Stimulated activated CD8-positive, alpha-beta memory T cell treated with anti-CD3 and anti-CD28 coated beads, Interleukin-15, amount 100 ng/mL, for 48 hours (primary cell): ENCODE measurements around the gene PTTG1IP.
"Not testable (repeated sequence)": the region's sequence is repeated elsewhere in the genome, so short reads cannot be mapped to it uniquely, and the experiment has no call there.

Experiments
- DNase-seq, 2 donors: peaks; one replicate each; pipeline ENCODE4 v3.0.0-alpha.2; 2020; ENCODE audit warnings: low read depth in 2 of 2

Gene PTTG1IP

GRCh38 chr21:44845418-44846223 is 27.9 kb downstream of the PTTG1IP start:
- peak; percentile 59 to 61 for DNase-seq

GRCh38 chr21:44844256-44844655 is 29.2 kb downstream of the PTTG1IP start:
- no peak for DNase-seq

- no peak for DNase-seq
Observed at GRCh38 chr21:44842721-44843445, 30.6 kb downstream of the PTTG1IP start.

- no peak for DNase-seq
Observed at GRCh38 chr21:44842087-44842486, 31.4 kb downstream of the PTTG1IP start.

DNA sequence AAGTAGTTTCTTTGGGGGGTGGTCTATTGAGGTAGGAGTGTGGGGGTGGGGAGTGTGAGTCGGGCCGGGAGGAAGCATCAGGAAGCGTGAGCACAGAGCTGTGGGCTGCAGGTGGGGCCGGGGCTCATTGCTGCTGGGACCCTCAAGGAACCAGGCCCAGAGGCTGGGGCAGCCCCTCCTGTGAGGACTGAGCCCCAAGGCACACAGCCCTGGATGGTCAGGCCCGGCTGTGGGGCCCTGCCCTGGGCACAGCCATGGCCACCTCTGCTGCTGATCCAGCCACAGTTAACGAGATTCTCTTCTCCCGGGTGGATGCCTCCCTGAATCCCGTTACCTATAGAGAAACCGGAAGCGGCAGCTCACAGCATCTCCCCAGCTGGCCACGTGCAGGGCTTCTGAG is 32.7 kb downstream of the PTTG1IP start:
- no peak for DNase-seq

- DNase-seq = no peak
Observed at GRCh38 chr21:44838951-44839350, 34.5 kb downstream of the PTTG1IP start.

DNA sequence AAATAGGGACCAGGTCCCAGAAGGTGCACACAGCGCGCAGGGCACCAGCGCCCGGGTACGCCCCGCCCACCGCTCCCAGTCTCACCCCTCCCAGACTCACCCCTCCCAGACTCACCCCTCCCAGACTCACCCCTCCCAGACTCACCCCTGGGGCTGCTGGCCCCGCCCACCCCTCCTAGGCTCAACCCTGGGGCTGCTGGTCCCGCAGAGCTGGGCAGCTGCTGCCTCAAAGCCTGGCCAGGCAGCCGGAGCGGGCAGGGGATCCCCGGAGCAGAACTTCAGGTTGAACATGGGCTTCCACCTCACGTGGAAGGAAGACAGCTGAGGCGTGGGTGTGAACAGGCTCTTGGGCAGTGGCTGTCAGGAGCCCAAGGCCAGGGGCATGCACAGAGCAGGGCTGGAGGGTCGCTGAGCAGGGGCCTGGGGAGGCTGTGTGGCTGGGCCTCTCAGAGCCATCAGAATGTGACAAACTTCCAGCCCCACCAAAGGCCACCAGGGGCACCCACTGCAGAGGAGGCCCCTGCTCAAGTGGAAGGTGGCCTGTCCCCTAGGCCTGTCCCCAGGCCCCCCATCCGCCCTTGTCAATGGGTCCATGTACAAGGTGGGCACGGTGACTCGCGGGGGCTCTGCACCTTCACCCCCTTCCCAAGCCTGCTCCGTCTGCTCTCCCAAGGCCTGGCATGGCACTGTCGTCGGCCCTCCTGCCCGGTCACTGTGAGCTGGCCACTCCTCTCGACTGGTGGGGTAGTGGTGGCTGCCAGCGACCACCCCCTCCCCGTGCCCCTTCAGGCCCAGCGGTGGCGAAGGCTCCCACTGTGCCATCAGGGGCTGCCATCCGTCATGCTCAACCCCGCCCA is 35.2 kb downstream of the PTTG1IP start:
- DNase-seq = no peak

DNA sequence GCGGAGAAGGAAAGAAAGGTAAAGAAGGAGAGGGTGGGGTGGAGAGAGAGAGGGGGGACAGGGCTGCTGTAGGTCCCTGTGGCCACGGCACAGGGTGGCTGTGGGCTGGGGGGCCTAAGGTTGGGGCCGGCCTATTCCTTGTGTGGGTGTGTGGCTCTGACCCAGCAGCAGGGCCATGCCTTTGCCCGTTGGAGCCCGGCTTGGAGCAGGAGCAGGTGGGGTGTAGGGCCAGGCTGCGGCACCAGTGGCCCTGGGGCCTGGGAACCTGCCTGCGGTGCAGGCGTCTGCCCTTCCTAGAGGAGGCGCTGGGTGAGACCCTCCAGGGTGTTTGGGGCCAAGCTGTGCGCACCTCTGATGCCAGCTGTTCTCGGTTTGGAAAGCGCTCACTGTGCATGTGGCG is 36.0 kb downstream of the PTTG1IP start:
- no peak for DNase-seq

DNA sequence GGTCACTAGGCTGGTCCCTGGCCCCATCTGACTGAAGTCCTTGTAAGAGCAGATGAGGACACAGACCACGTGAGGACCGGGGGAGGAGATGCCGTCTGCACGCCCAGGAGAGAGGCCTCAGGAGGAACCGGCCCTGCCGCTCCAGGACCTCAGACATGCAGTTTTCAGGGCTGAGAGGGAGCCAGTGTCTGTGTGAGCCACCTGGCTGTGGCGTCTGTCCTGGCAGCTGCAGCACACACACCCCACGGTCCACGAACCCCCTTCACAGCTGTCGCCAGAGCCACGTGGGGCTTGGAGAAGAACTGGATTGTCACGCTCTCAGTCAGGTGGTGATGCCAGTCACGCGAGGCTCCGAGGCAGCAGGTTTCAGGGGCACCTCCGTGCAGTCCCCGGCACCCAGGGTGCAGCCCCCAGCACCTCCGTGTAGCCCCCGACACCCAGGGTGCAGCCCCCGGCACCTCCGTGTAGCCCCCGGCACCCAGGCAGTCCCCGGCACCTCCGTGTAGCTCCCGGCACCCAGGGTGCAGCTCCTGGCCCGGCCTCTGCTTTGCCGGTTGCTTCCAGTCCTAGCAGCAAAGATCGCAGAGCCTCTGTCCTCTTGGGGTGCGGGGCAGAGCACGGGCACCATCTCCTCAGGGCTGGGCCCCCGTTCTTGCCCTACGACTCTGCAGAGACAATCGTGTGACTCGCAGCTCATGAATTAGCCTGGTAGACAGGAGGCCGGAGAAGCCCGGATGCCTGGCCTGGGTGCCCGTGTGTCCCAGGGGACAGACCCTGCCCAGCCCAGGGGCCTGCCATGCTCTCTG is 36.6 kb downstream of the PTTG1IP start:
- no peak for DNase-seq

DNA sequence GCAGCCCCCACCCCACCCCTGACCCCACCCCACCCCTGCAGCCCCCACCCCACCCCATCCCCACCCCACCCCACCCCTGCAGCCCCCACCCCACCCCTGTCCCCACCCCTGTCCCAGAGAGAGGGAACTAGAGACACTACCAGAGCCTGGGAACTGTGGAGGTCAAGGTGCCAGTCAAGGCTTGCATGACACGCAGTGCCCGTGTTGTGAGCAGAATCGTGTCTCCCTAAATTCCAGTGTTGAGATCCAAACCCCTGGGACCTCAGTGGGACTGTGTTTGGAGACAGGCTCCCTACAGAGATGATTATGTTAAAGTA is 37.2 kb downstream of the PTTG1IP start:
- no peak for DNase-seq

GRCh38 chr21:44835647-44835973 is 37.9 kb downstream of the PTTG1IP start:
- no peak for DNase-seq

DNA sequence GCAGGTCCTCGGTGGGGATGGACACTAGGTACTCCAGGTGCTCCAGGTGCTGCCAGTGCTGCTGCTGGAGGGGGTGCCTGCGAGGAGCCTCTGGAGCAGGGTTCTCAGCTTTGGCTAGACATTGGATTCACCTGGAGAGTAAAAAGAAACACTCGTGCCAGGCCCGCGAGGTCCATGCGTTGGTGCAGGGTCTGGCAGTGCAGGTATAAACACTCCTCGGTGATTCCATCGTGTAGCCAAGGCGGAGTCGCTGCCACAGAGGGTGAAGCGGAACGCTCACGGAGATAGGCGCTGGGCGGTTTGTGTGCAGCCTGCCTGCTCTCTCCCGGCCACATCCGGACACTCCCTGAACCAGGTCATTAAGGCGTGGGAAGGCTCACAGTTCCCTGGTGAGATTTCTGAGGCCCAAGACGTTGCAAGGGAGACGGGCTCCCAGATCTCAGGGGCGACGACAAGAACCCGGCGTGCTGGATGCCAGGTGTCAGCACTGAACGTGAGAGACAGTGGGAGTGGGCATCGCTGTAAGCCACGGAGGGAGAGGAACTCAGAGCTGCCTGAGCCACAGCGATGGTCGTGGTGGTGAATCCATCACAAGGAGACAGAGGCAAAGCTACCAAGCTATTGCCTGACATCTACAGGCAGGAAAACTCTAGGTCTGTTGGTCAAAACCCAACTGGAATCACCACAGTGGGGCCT is 38.4 kb downstream of the PTTG1IP start:
- no peak for DNase-seq

GRCh38 chr21:44834231-44834950 is 39.1 kb downstream of the PTTG1IP start:
- DNase-seq = no peak

DNA sequence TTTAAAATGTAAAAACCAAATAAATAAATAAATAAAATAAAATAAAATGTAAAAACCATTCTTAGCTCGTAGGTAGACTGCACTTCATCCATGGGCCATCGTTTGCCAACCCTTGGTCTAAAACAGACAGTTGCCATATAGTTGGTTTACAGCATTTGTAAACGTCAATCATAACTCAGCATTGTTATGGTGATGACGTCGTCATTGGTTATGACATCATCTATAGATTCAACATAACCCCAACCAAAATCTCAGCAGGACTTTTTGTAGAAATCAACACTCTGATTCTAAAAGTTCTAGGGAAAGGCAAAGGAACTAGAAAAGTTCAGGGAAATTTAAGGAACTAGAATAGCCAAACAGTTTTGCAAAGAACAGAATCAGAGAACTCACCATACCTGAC is 39.8 kb downstream of the PTTG1IP start:
- DNase-seq = no peak

GRCh38 chr21:44832516-44833255 is 40.8 kb downstream of the PTTG1IP start:
- not testable (repeated sequence) for DNase-seq

- DNase-seq = no peak
Observed at GRCh38 chr21:44831227-44831860, 42.1 kb downstream of the PTTG1IP start.

- no peak for DNase-seq
Observed at GRCh38 chr21:44829507-44830092, 43.9 kb downstream of the PTTG1IP start.

DNA sequence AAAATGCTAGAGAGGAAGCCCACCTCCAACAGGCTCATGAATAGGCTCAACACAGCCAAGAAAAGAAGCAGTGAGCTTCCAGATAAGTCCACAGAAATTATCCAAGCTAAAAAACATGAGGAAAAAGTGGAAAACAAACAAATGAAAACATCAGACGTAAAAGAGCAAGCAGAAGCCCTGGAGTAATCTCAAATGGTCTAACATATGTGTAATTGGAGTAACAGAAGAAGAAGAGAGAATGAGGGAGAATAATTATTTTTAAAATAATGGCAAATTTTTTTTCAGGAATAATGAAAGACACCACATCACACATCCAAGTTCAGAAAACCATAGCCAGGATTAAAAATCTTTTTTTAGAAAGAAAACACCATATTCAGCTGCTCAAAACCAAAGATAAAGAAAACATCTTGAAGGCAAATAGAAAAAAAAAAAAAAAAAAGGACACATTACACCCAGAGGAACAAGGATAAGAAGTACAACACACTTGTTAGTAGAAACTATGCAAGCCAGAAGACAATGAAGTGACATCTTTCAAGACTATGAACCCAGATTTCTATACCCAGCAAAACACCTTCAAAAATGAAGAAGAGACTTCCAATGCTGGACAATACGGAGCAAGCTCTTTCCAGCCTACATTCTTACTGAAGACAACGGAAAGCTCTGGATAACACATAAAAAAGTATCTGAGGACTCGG is 45.0 kb downstream of the PTTG1IP start:
- DNase-seq = no peak
